ENCODE results near the gene MRPL52.
"Not testable (repeated sequence)": the region's sequence is repeated elsewhere in the genome, so short reads cannot be mapped to it uniquely, and the experiment has no call there.

The MRPL52 gene

GRCh38 chr14:22797017-22797917 lies 32.4 kb upstream of the MRPL52 start:
- H3K27me3 ChIP-seq (ENCODE audit: control insufficient read depth, insufficient read depth, low read length): no peaks in the 10 kb centered on the region
- H3K9ac ChIP-seq (ENCODE audit: low read depth, low read length): no peak overlapping the region
- peak overlapping the region; percentile 8 for H3K27ac ChIP-seq (ENCODE audit: low read depth, low read length)
- no peaks in the 10 kb centered on the region for H3K36me3 ChIP-seq (ENCODE audit: control insufficient read depth, insufficient read depth, low read length)
- H3K4me1 ChIP-seq (ENCODE audit: control insufficient read depth, insufficient read depth, low read length): peaks cover 13% of the 10 kb centered on the region
- no peaks in the 10 kb centered on the region for H3K9me3 ChIP-seq (ENCODE audit: control insufficient read depth, insufficient read depth, low read length)
- peak overlapping the region; percentile 21; the same call in 1 of the 2 replicates for H3K4me3 ChIP-seq (ENCODE audit: low read depth, low read length)

- H3K27ac ChIP-seq (ENCODE audit: low read depth, low read length): no peak overlapping the region
- H3K4me1 ChIP-seq (ENCODE audit: control insufficient read depth, insufficient read depth, low read length): peaks cover 13% of the 10 kb centered on the region
- H3K36me3 ChIP-seq (ENCODE audit: control insufficient read depth, insufficient read depth, low read length): no peaks in the 10 kb centered on the region
- no peak overlapping the region for H3K4me3 ChIP-seq (ENCODE audit: low read depth, low read length)
- no peaks in the 10 kb centered on the region for H3K27me3 ChIP-seq (ENCODE audit: control insufficient read depth, insufficient read depth, low read length)
- no peaks in the 10 kb centered on the region for H3K9me3 ChIP-seq (ENCODE audit: control insufficient read depth, insufficient read depth, low read length)
- H3K9ac ChIP-seq (ENCODE audit: low read depth, low read length): no peak overlapping the region
Measured at GRCh38 chr14:22798528-22798927, 31.2 kb upstream of the MRPL52 start.

GRCh38 chr14:22800346-22800745 lies 29.3 kb upstream of the MRPL52 start:
- no peaks in the 10 kb centered on the region for H3K36me3 ChIP-seq (ENCODE audit: control insufficient read depth, insufficient read depth, low read length)
- H3K4me1 ChIP-seq (ENCODE audit: control insufficient read depth, insufficient read depth, low read length): peaks cover 13% of the 10 kb centered on the region
- no peaks in the 10 kb centered on the region for H3K27me3 ChIP-seq (ENCODE audit: control insufficient read depth, insufficient read depth, low read length)
- no peak overlapping the region for H3K27ac ChIP-seq (ENCODE audit: low read depth, low read length)
- no peak overlapping the region for H3K9ac ChIP-seq (ENCODE audit: low read depth, low read length)
- H3K4me3 ChIP-seq (ENCODE audit: low read depth, low read length): no peak overlapping the region
- H3K9me3 ChIP-seq (ENCODE audit: control insufficient read depth, insufficient read depth, low read length): no peaks in the 10 kb centered on the region

DNA sequence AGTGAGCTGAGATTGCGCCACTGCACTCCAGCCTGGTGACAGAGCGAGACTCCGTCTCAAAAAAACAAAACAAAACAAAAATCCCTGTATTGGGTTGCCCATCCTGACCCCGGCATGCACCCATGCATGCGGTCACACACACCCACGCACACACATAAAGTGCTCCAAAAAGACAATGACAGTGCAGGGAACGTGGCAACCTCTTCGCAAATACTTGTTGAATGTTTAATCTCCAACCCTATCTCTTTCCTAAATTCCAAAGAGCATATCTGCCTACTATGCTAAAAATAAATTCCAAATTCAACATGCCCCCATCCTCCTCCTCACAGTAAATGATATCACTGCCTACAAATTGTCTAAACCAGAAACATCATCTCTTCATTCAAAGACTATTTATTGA lies 28.0 kb upstream of the MRPL52 start:
- H3K27ac ChIP-seq (ENCODE audit: low read depth, low read length): no peak overlapping the region
- H3K4me3 ChIP-seq (ENCODE audit: low read depth, low read length): no peak overlapping the region
- H3K27me3 ChIP-seq (ENCODE audit: control insufficient read depth, insufficient read depth, low read length): no peaks in the 10 kb centered on the region
- peaks cover 7% of the 10 kb centered on the region for H3K4me1 ChIP-seq (ENCODE audit: control insufficient read depth, insufficient read depth, low read length)
- H3K9ac ChIP-seq (ENCODE audit: low read depth, low read length): no peak overlapping the region
- no peaks in the 10 kb centered on the region for H3K36me3 ChIP-seq (ENCODE audit: control insufficient read depth, insufficient read depth, low read length)
- no peaks in the 10 kb centered on the region for H3K9me3 ChIP-seq (ENCODE audit: control insufficient read depth, insufficient read depth, low read length)

DNA sequence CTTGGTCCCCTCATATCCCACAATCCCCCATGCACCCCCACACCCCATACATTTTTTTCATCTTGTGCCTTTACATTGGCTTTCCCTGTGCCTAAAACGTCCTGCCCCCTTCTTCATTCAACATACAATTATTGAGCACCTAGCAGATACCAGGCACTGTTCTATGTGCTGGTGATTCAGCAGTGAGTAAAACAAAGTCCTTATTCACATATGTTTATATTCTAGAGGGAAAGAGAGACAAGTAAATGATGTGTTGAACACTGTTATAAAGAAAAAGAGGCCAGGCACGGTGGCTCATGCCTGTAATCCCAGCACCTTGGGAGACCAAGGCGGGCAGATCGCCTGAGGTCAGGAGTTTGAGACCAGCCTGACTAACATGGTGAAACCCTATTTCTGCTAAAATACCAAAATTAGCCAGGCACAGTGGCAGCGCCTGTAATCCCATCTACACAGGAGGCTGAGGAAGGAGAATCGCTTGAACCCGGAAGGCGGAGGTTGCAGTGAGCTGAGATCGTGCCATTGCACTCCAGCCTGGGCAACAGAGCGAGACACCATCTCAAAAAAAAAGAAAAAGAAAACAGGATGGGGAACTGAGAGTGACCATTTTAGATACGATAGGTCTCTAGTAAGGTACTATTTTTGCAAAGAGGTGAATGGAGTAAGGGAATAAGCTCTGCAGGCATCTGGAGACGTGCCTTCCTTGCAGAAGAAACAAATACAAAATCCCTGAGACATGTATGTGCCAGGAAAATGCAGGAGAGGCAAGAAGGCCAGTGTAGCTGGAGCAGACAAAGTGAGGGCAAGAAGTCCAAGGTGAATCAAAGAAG lies 26.6 kb upstream of the MRPL52 start:
- Histone ChIP-seq H3K4me1 (ENCODE audit: control insufficient read depth, insufficient read depth, low read length) (no peaks in the 10 kb centered on the region; the same call in 1 of the 2 replicates), H3K27ac (ENCODE audit: low read depth, low read length) (no peak overlapping the region), H3K36me3 (ENCODE audit: control insufficient read depth, insufficient read depth, low read length) (no peaks in the 10 kb centered on the region), H3K9me3 (ENCODE audit: control insufficient read depth, insufficient read depth, low read length) (no peaks in the 10 kb centered on the region), H3K4me3 (ENCODE audit: low read depth, low read length) (no peak overlapping the region), H3K9ac (ENCODE audit: low read depth, low read length) (no peak overlapping the region), H3K27me3 (ENCODE audit: control insufficient read depth, insufficient read depth, low read length) (no peaks in the 10 kb centered on the region)

DNA sequence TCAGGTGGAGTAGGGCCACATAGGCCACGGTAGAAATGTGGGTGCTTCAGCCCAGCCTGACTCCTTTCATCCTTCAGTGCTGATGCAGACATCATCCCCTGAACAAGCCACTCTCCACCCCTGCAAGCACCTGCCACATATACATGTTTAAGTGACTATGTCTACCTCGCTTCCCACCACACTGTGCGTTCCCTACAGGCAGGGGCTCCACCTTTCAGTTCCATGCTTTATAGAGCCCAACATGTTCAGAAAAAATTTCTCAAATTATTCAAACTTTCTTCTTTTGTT lies 26.1 kb upstream of the MRPL52 start:
- Histone ChIP-seq H3K36me3 (ENCODE audit: control insufficient read depth, insufficient read depth, low read length) (no peaks in the 10 kb centered on the region), H3K9me3 (ENCODE audit: control insufficient read depth, insufficient read depth, low read length) (no peaks in the 10 kb centered on the region), H3K9ac (ENCODE audit: low read depth, low read length) (no peak overlapping the region), H3K4me3 (ENCODE audit: low read depth, low read length) (no peak overlapping the region), H3K27ac (ENCODE audit: low read depth, low read length) (no peak overlapping the region), H3K27me3 (ENCODE audit: control insufficient read depth, insufficient read depth, low read length) (no peaks in the 10 kb centered on the region), H3K4me1 (ENCODE audit: control insufficient read depth, insufficient read depth, low read length) (no peaks in the 10 kb centered on the region; the same call in 1 of the 2 replicates)

GRCh38 chr14:22805235-22805634 lies 24.5 kb upstream of the MRPL52 start:
- not testable (repeated sequence) for H3K9ac ChIP-seq (ENCODE audit: low read depth, low read length); H3K4me1 ChIP-seq (ENCODE audit: control insufficient read depth, insufficient read depth, low read length); H3K27ac ChIP-seq (ENCODE audit: low read depth, low read length)

GRCh38 chr14:22807432-22808087 lies 22.1 kb upstream of the MRPL52 start:
- H3K4me1 ChIP-seq (ENCODE audit: control insufficient read depth, insufficient read depth, low read length): no peaks in the 10 kb centered on the region; the same call in 1 of the 2 replicates
- H3K9ac ChIP-seq (ENCODE audit: low read depth, low read length): no peak overlapping the region
- no peak overlapping the region for H3K4me3 ChIP-seq (ENCODE audit: low read depth, low read length)
- no peak overlapping the region for H3K27ac ChIP-seq (ENCODE audit: low read depth, low read length)
- no peaks in the 10 kb centered on the region for H3K9me3 ChIP-seq (ENCODE audit: control insufficient read depth, insufficient read depth, low read length)
- no peaks in the 10 kb centered on the region for H3K36me3 ChIP-seq (ENCODE audit: control insufficient read depth, insufficient read depth, low read length)
- H3K27me3 ChIP-seq (ENCODE audit: control insufficient read depth, insufficient read depth, low read length): no peaks in the 10 kb centered on the region

More at GRCh38 chr14:22805235-22805634, 24.5 kb upstream of the MRPL52 start:
- not testable (repeated sequence) for H3K36me3 ChIP-seq (ENCODE audit: control insufficient read depth, insufficient read depth, low read length); H3K27me3 ChIP-seq (ENCODE audit: control insufficient read depth, insufficient read depth, low read length); H3K4me3 ChIP-seq (ENCODE audit: low read depth, low read length); H3K9me3 ChIP-seq (ENCODE audit: control insufficient read depth, insufficient read depth, low read length)

- Histone ChIP-seq H3K4me1 (ENCODE audit: control insufficient read depth, insufficient read depth, low read length) (peaks cover 4% of the 10 kb centered on the region), H3K9ac (ENCODE audit: low read depth, low read length) (no peak overlapping the region), H3K27me3 (ENCODE audit: control insufficient read depth, insufficient read depth, low read length) (no peaks in the 10 kb centered on the region), H3K9me3 (ENCODE audit: control insufficient read depth, insufficient read depth, low read length) (no peaks in the 10 kb centered on the region), H3K36me3 (ENCODE audit: control insufficient read depth, insufficient read depth, low read length) (no peaks in the 10 kb centered on the region), H3K4me3 (ENCODE audit: low read depth, low read length) (no peak overlapping the region), H3K27ac (ENCODE audit: low read depth, low read length) (no peak overlapping the region)
Measured at GRCh38 chr14:22808388-22809209, 21.1 kb upstream of the MRPL52 start.

GRCh38 chr14:22811722-22812121 lies 18.0 kb upstream of the MRPL52 start:
- Histone ChIP-seq H3K27me3 (ENCODE audit: control insufficient read depth, insufficient read depth, low read length) (no peaks in the 10 kb centered on the region), H3K9me3 (ENCODE audit: control insufficient read depth, insufficient read depth, low read length) (no peaks in the 10 kb centered on the region), H3K4me1 (ENCODE audit: control insufficient read depth, insufficient read depth, low read length) (peaks cover 14% of the 10 kb centered on the region), H3K9ac (ENCODE audit: low read depth, low read length) (no peak overlapping the region), H3K4me3 (ENCODE audit: low read depth, low read length) (no peak overlapping the region), H3K36me3 (ENCODE audit: control insufficient read depth, insufficient read depth, low read length) (no peaks in the 10 kb centered on the region), H3K27ac (ENCODE audit: low read depth, low read length) (no peak overlapping the region)

Measured in HUES48 (cell line).